ENCODE measurements around the gene HES6. TPM values are rescaled to one million over a fixed set of nuclear protein-coding genes. Genes with fewer than 3 reads are reported as not detected.
A peak's percentile ranks its signal among the peaks of the same experiment; 100 is the strongest.

The HES6 gene
- total RNA-seq, 2 experiments from 2014 or later = 3.1 to 4.0 TPM

DNA sequence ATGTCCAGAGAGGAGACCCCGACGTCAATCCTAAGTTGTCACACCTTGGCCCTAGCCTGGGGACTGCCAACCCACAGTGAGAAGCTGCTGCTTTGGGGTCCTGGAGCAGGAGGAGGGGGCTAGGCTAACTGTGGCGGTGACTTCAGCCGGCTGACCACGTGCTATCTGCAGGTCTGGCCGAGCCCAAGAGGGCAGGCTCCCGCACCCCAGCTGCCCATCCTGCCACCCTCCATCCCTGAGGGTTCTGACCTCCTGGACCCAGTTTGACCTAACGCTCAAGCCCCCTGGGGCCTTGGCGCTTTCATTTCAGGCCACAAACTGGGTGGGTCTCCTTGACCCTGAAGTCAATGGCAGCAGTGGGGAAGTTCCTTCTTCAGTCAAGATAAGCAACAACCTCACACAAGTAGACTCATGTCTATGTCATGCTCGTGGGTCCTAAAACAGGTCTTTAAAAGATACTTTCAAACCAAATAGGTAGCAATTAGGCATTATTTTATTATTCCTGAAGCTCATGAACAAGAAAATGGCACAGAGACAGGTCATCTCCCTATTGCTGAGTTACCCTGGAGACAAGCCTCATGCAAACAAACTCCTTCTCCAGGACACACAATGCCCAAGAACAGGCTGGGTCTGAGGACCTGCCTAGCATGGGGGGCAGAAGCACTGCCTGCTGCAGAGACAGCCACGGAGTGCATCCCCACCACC lies 2.3 kb downstream of the HES6 start:
- Mint-ChIP-seq H3K9me3 (no peaks in the 10 kb centered on the region), H3K27ac (no peak overlapping the region), H3K4me3 (no peak overlapping the region), H3K27me3 (ENCODE audit: low read depth) (peaks cover 25% of the 10 kb centered on the region), H3K4me1 (ENCODE audit: low read depth) (peaks cover 6% of the 10 kb centered on the region), H3K36me3 (ENCODE audit: low read depth) (no peaks in the 10 kb centered on the region)
- CTCF ChIA-PET = no interaction called here
- intact Hi-C loops (cut with micrococcal nuclease) = no loop called here
- no peak for DNase-seq

GRCh38 chr2:238236571-238236970 lies 3.3 kb downstream of the HES6 start:
- Mint-ChIP-seq H3K36me3 (ENCODE audit: low read depth) (no peaks in the 10 kb centered on the region), H3K4me1 (ENCODE audit: low read depth) (peaks cover 8% of the 10 kb centered on the region), H3K27me3 (ENCODE audit: low read depth) (peaks cover 25% of the 10 kb centered on the region), H3K4me3 (no peak overlapping the region), H3K27ac (no peak overlapping the region), H3K9me3 (no peaks in the 10 kb centered on the region)
- no peak for DNase-seq
- intact Hi-C loops (cut with micrococcal nuclease) = loop anchor here (1.0 kb wide), 1 partner anchor 32 kb away; no protein-coding TSS in a partner anchor
- CTCF ChIA-PET = no interaction called here

GRCh38 chr2:238235856-238236255 lies 4.0 kb downstream of the HES6 start:
- CTCF ChIA-PET = no interaction called here
- no peaks in the 10 kb centered on the region for H3K9me3 Mint-ChIP-seq
- H3K4me1 Mint-ChIP-seq (ENCODE audit: low read depth) = peaks cover 13% of the 10 kb centered on the region
- no peak overlapping the region for H3K27ac Mint-ChIP-seq
- intact Hi-C loops (cut with micrococcal nuclease) = loop anchor here (1.0 kb wide), 1 partner anchor 32 kb away; no protein-coding TSS in a partner anchor
- H3K4me3 Mint-ChIP-seq = no peak overlapping the region
- no peak for DNase-seq
- no peaks in the 10 kb centered on the region for H3K36me3 Mint-ChIP-seq (ENCODE audit: low read depth)
- peaks cover 25% of the 10 kb centered on the region for H3K27me3 Mint-ChIP-seq (ENCODE audit: low read depth)

DNA sequence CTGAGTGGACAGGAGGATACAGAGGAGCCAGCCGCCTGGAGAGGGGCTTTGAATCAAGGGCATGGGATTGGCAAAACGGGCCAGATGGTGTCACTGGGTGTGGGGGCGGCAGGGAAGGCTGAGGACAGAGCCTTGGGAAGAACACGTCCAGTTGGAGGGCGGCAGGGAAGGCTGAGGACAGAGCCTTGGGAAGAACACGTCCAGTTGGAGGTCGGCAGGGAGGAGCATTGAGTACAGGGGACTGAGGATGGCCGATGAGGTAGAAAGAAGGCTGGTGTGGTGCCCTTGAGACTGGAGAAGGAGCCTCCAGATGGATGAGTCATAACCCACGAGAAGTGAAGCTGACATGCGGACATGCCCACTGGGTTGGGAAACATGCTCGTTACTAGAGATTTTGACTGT lies 4.5 kb downstream of the HES6 start:
- peak overlapping the region; percentile 47 for H3K4me3 Mint-ChIP-seq
- DNase-seq = no peak
- intact Hi-C loops (cut with micrococcal nuclease) = no loop called here
- H3K4me1 Mint-ChIP-seq (ENCODE audit: low read depth) = peaks cover 17% of the 10 kb centered on the region
- no peak overlapping the region for H3K27ac Mint-ChIP-seq
- H3K27me3 Mint-ChIP-seq (ENCODE audit: low read depth) = peaks cover 25% of the 10 kb centered on the region
- CTCF ChIA-PET = no interaction called here
- no peaks in the 10 kb centered on the region for H3K36me3 Mint-ChIP-seq (ENCODE audit: low read depth)
- H3K9me3 Mint-ChIP-seq = no peaks in the 10 kb centered on the region

DNA sequence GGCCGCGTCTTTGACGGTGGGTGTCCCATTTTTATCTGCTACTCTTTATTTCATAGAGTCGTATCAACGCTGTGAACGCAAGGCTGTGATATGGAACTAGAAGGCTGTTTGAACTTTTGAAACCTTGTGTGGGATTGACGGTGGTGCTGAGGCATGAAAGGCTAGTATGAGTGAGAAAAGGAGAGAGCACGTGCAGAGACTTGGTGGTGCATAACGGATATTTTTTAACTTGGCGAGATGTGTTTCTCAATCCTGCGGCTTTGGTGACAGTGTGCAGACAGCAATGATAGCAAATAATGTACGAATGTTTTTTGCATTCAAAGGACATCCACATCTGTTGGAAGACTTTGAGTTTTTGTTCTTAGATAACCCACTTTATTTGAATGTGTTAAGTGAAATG lies 6.2 kb downstream of the HES6 start:
- H3K4me3 Mint-ChIP-seq = peak overlapping the region; percentile 12

GRCh38 chr2:238231809-238232208 lies 8.0 kb downstream of the HES6 start:
- H3K36me3 Mint-ChIP-seq (ENCODE audit: low read depth) = peaks cover under 1% of the 10 kb centered on the region
- H3K4me1 Mint-ChIP-seq (ENCODE audit: low read depth) = peaks cover 16% of the 10 kb centered on the region
- CTCF ChIA-PET = no interaction called here
- intact Hi-C loops (cut with micrococcal nuclease) = loop anchor here (1.0 to 5.0 kb wide), 3 partner anchors 8 to 170 kb away; partner anchors contain the start of genes HES6, ILKAP and SCLY
- H3K27me3 Mint-ChIP-seq (ENCODE audit: low read depth) = peaks cover 11% of the 10 kb centered on the region
- no peak overlapping the region for H3K27ac Mint-ChIP-seq
- DNase-seq = no peak
- no peaks in the 10 kb centered on the region for H3K9me3 Mint-ChIP-seq
- H3K4me3 Mint-ChIP-seq = peak overlapping the region; percentile 74

More for the DNA sequence above, 6.2 kb downstream of the HES6 start:
- H3K27ac Mint-ChIP-seq = no peak overlapping the region
- intact Hi-C loops (cut with micrococcal nuclease) = loop anchor here (5.0 kb wide), 1 partner anchor 171 kb away; the partner anchor contains the start of gene SCLY
- CTCF ChIA-PET = no interaction called here
- no peaks in the 10 kb centered on the region for H3K9me3 Mint-ChIP-seq
- H3K36me3 Mint-ChIP-seq (ENCODE audit: low read depth) = no peaks in the 10 kb centered on the region
- DNase-seq = no peak
- H3K27me3 Mint-ChIP-seq (ENCODE audit: low read depth) = peaks cover 23% of the 10 kb centered on the region
- H3K4me1 Mint-ChIP-seq (ENCODE audit: low read depth) = peaks cover 18% of the 10 kb centered on the region

DNA sequence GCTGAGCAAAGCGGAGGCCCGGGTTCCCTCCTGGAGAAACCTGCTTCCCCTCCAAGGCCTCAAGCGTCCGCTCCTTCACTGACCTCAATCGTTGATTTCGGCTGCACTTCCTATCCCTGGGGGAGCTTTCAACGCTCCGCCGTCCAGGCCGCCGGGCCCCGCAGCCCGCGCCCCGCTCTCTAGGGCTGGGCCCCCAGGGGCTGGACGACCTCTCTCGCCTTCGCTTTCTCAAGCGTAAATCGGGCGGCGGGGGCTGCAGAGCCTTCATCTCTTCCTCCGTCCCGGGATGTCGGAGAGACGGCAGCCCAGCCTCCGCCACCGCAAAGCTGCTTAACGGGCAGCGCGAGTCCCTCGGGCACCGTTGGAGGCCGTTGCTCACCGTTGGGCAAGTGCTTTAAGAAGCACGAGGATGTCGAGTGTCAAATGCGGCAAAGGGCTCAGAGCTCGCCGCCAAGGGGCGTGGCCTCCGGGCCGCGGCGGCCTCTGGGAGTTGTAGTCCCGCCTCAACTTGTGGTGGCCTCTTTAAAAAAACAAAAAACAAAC lies 8.5 kb downstream of the HES6 start:
- intact Hi-C loops (cut with micrococcal nuclease) = loop anchor here (1.0 to 5.0 kb wide), 3 partner anchors 9 to 169 kb away; partner anchors contain the start of genes HES6, ILKAP and SCLY
- peaks cover 11% of the 10 kb centered on the region for H3K27me3 Mint-ChIP-seq (ENCODE audit: low read depth)
- no peak overlapping the region for H3K27ac Mint-ChIP-seq

DNA sequence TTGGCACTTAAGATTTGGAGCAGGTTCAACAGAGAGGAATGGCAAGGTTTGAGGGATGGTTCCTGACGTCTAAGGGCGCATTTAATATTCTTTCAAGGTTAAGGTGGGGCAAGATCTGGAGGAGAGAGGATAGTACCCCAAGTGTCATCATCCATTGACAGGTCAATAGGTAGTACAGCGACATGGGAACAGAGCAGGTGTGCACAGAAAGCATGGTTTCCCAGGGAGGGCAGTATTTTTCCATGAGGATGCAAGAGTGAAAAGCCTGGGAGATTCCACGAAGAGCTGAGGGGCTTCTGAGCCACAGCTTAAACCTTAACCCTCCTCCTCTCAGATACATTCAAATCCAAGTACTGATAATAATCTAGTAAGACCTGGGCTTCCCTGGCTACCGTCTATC lies 9.1 kb downstream of the HES6 start:
- CTCF ChIA-PET = no interaction called here
- intact Hi-C loops (cut with micrococcal nuclease) = loop anchor here (1.0 to 5.0 kb wide), 3 partner anchors 10 to 168 kb away; partner anchors contain the start of genes HES6, ILKAP and SCLY

More for the DNA sequence above, 8.5 kb downstream of the HES6 start:
- Mint-ChIP-seq H3K9me3 (no peaks in the 10 kb centered on the region), H3K36me3 (ENCODE audit: low read depth) (peaks cover 1% of the 10 kb centered on the region), H3K4me1 (ENCODE audit: low read depth) (peaks cover 16% of the 10 kb centered on the region), H3K4me3 (peak overlapping the region; percentile 74)
- CTCF ChIA-PET = no interaction called here
- peak; percentile 84 for DNase-seq

DNA sequence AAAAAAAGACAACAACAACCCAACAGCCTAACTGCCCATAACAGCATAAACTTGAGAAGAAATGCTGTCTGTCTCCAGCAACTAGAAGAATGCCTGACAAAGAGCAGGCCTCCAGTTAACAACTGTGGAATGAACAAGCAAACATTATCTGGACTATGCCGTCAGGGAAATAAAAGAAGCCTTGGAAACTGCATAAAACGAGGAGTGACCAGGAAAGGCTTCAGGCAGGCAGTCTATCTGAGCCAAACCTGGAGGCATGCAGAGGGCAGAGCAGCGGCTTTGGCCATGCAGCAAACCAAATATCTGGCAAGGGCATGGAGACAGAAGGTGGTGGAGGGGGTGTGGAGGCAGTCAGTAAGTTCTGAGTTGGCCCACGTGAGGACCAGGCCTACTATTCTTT lies 11.1 kb downstream of the HES6 start:
- Mint-ChIP-seq H3K36me3 (ENCODE audit: low read depth) (peaks cover 1% of the 10 kb centered on the region), H3K4me1 (ENCODE audit: low read depth) (peaks cover 14% of the 10 kb centered on the region), H3K27ac (no peak overlapping the region), H3K4me3 (no peak overlapping the region), H3K27me3 (ENCODE audit: low read depth) (no peaks in the 10 kb centered on the region), H3K9me3 (no peaks in the 10 kb centered on the region)
- DNase-seq = no peak
- intact Hi-C loops (cut with micrococcal nuclease) = no loop called here
- CTCF ChIA-PET = no interaction called here

More for the DNA sequence above, 9.1 kb downstream of the HES6 start:
- no peak for DNase-seq
- Mint-ChIP-seq H3K27me3 (ENCODE audit: low read depth) (peaks cover 7% of the 10 kb centered on the region), H3K36me3 (ENCODE audit: low read depth) (peaks cover 1% of the 10 kb centered on the region), H3K27ac (no peak overlapping the region), H3K9me3 (no peaks in the 10 kb centered on the region), H3K4me1 (ENCODE audit: low read depth) (peaks cover 16% of the 10 kb centered on the region), H3K4me3 (peak overlapping the region; percentile 74)

DNA sequence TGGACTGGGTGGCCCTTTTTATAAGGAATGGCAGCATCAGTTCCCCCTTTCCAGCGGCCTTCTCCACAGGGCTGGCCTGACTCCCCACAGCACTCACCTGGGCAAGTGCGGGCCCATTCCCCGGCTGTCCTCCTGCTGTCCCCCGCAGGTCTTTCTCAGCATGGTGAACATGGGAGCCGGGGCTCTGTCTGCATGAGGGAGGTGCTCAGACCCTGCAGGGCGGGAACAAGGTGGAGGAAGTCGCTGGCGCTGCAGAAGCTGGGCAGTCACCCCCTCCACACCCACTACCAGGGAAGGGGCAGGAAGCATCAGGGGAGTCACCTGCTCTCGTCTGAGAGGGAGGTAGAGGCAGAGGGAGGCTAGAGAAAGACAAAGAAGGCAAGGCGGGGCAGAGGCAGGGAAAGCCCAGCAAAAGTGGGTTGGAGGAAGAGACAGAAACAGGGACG lies 12.2 kb downstream of the HES6 start:
- CTCF ChIA-PET = no interaction called here
- Mint-ChIP-seq H3K4me1 (ENCODE audit: low read depth) (peaks cover 14% of the 10 kb centered on the region), H3K36me3 (ENCODE audit: low read depth) (peaks cover 1% of the 10 kb centered on the region), H3K9me3 (no peaks in the 10 kb centered on the region), H3K4me3 (no peak overlapping the region), H3K27ac (no peak overlapping the region), H3K27me3 (ENCODE audit: low read depth) (no peaks in the 10 kb centered on the region)
- intact Hi-C loops (cut with micrococcal nuclease) = no loop called here
- no peak for DNase-seq

DNA sequence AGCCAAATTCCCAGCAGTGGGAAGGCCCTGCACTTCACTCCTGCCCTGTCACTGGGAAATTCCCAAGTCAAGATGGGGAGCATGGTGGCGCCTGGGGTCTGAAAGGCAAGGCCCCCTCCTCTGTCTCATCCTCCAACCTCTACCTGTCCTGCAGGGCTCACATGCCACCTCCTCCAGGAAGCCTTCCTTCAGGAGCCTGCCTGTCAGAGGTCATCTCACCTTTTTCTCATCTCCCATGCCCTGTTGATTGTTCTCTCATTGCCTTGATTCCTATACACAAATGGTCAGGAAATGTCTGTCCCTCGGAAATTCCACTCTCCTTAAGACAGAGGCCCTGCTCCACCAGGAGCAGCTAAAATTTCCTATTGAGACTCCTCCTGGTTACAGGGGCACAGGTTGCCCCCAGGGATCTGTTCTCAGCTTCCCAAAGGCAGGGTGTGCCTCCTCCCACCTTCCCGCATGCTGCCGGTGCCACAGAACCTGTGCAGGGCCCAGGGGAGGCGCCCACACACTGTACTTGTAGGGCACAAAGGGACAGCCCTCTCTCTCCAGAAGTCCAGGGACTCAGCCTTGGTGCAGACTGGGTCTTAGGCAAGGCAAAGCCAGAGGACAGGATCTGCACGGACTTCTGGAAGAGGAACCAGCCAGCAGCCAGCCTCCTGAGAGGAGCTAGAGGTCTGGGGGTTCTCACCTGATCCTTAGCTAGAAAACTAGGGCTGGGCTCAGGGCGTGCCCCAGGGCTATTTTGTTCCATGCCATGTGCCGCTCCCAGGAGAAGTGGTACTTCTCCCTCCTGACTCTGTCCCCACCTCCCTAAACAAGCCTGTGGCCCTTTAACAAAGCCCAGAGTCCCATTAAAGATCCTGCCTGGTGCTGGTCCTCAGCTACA lies 12.9 kb downstream of the HES6 start:
- DNase-seq = no peak

More for the DNA sequence above, 12.9 kb downstream of the HES6 start:
- H3K9me3 Mint-ChIP-seq = no peaks in the 10 kb centered on the region
- no peak overlapping the region for H3K27ac Mint-ChIP-seq
- H3K27me3 Mint-ChIP-seq (ENCODE audit: low read depth) = no peaks in the 10 kb centered on the region
- CTCF ChIA-PET = no interaction called here
- peaks cover 1% of the 10 kb centered on the region for H3K36me3 Mint-ChIP-seq (ENCODE audit: low read depth)
- intact Hi-C loops (cut with micrococcal nuclease) = no loop called here
- H3K4me3 Mint-ChIP-seq = no peak overlapping the region
- H3K4me1 Mint-ChIP-seq (ENCODE audit: low read depth) = peaks cover 14% of the 10 kb centered on the region

All from activated naive CD4-positive, alpha-beta T cell treated with anti-CD3 and anti-CD28 coated beads for 36 hours (primary cell).